Smooth muscle cell of the coronary artery (primary cell): ENCODE data around the gene SCGB2A2. TPM values are rescaled to one million over a fixed set of nuclear protein-coding genes. Genes with fewer than 3 reads are reported as not detected.

Experiments
- total RNA-seq: library from RNA; depleted of rRNA; stranded (reverse); fragments of >200 nt; gene quantifications from 2 replicates; pipeline ENCODE4 v1.2.3, GENCODE V29; 2014; ENCODE audit warnings: low replicate concordance

Gene SCGB2A2
- not detected in 2 replicates for total RNA-seq

DNA sequence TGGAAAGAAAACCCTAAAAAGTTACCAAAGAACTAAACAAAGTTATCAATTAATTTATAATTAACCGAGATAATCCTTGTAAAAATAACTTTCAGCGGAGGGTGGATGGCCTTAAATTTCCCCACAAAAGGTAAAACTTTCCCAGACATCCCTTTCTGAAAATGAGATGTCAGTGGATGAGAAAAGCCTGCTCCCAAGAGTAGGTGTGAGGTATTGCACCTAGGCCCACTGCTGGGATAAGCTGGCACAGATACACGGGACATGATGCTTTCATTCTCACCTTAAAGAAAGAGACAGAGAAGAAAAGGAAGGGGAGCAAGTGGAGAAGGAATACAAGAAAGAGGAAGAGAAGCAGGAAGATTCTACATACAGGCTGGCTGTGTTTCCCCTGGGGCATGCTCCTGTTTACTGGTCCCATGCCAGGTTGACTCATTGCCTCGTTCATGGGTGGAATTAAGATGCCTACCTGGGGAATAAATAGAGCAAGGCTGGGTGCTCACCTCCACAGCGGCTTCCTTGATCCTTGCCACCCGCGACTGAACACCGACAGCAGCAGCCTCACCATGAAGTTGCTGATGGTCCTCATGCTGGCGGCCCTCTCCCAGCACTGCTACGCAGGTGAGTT is at the start of gene SCGB2A2:
Gene SCGB2A2 (plus strand): TSS at position 505 of the 625 bp plus-strand sequence. CDS start 59 bp downstream, at position 564.

DNA sequence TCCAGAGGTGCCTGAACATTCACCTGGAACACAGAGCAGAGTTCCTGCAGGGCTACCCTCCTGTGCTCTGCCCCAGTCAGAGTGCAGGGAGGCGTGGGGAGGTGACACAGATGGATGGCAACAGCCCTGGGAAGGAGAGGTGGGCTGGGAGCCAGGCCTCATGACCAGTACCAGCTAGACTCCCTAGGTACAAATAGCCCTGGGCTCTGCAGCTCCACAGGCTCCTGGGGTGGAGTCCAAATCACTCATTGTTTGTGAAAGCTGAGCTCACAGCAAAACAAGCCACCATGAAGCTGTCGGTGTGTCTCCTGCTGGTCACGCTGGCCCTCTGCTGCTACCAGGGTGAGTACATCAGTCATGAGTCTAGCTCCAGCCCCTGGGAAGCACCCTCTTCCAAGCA is 27.9 kb upstream of the SCGB2A2 start, which contains the start of gene SCGB1D2:
Gene SCGB1D2 (plus strand): TSS at position 219 of the 400 bp plus-strand sequence. CDS start 69 bp downstream, at position 288.

DNA sequence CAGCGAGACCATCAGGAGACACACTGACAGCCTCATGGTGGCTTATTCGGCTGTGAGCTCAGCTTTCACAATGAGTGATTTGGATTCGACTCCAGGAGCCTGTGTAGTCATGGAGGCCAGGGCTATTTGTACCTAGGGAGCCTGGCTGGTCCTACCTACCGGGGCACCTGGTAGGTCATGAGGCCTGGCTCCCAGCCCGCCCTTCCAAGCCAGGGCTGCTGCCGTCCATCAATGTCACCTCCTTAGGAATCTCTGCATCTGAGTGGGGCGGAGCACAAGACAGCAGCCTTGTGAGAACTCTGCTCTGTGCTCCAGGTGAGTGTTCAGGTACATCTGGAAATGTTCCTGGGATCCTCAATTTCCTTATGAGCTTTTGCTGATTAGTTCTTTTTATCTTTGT is 29.0 kb downstream of the SCGB2A2 start, which contains the start of gene SCGB1D4:
Gene SCGB1D4 (minus strand): TSS at position 101 of the 400 bp plus-strand sequence. CDS start 65 bp downstream, at position 36.

Other genes starting within 250 kb of the SCGB2A2 start
- gene INCENP, start 146.1 kb upstream of the SCGB2A2 start, total RNA-seq, result 3.9 and 9.1 TPM in 2 replicates
- not detected in 2 replicates for gene SCGB1D1, start 79.9 kb upstream of the SCGB2A2 start, total RNA-seq
- gene SCGB2A1, start 61.5 kb upstream of the SCGB2A2 start, total RNA-seq, result not detected in 2 replicates
- gene SCGB1D2, start 27.9 kb upstream of the SCGB2A2 start, total RNA-seq, result not detected in 2 replicates
- not detected in 2 replicates for gene SCGB1D4, start 28.9 kb downstream of the SCGB2A2 start, total RNA-seq
- gene ASRGL1, start 67.3 kb downstream of the SCGB2A2 start, total RNA-seq, result 1.1 and 1.5 TPM in 2 replicates
- gene SCGB1A1, start 148.9 kb downstream of the SCGB2A2 start, total RNA-seq, result not detected in 2 replicates